ENCODE data around the gene ALCAM.

- TF ChIP-seq CTCF (IDR thresholded peaks at IDR 0.05): no peak
- no peak for TF ChIP-seq POLR2A (IDR thresholded peaks at IDR 0.05)
- TF ChIP-seq EP300 (IDR thresholded peaks at IDR 0.05): no peak
Observed at GRCh38 chr3:105504440-105504951, 137.8 kb downstream of the ALCAM start.
